ENCODE results near the gene ARF6. TPM values are rescaled to one million over a fixed set of nuclear protein-coding genes. Genes with fewer than 3 reads are reported as not detected.

The ARF6 gene
- total RNA-seq, 1 experiment from 2014 or later: 49.2 TPM

DNA sequence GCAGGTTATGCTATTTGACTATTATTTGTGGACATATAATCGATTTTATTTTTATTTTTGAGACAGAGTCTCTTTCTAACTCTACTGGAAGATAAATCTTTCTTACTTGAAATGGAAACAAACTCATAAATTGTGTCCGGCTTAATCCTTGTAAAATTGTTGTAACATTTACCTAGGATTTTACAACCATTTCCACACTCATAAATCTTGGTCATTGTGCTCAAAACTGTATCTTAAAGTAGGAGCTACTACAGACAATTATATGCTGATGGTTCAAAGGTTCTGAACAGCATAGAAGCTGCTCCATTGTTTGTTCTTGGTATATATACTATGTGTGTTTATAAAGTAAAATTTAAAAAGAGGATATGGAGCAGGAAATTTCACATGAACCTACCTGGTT, 4.6 kb upstream of the ARF6 start:
- TF ChIP-seq, protein P1, sequence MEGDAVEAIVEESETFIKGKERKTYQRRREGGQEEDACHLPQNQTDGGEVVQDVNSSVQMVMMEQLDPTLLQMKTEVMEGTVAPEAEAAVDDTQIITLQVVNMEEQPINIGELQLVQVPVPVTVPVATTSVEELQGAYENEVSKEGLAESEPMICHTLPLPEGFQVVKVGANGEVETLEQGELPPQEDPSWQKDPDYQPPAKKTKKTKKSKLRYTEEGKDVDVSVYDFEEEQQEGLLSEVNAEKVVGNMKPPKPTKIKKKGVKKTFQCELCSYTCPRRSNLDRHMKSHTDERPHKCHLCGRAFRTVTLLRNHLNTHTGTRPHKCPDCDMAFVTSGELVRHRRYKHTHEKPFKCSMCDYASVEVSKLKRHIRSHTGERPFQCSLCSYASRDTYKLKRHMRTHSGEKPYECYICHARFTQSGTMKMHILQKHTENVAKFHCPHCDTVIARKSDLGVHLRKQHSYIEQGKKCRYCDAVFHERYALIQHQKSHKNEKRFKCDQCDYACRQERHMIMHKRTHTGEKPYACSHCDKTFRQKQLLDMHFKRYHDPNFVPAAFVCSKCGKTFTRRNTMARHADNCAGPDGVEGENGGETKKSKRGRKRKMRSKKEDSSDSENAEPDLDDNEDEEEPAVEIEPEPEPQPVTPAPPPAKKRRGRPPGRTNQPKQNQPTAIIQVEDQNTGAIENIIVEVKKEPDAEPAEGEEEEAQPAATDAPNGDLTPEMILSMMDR (conservative IDR thresholded peaks at IDR 0.05): no peak
- H3K9me3 Mint-ChIP-seq: peaks cover 0 to 2% of the 10 kb centered on the region in 2 experiments; a peak in 3 of 5 replicates
- Histone ChIP-seq H4K5ac (ENCODE audit: insufficient read length, low read depth, low read length) (no peak overlapping the region), H2AFZ (ENCODE audit: low read length) (no peak overlapping the region), H3K4me2 (ENCODE audit: insufficient read depth, insufficient read length, low read length) (no peak overlapping the region), H3K14ac (ENCODE audit: insufficient read depth, low read length) (no peak overlapping the region), H2BK120ac (ENCODE audit: low read depth, low read length, poor library complexity, severe bottlenecking) (no peak overlapping the region), H3K79me2 (ENCODE audit: insufficient read depth, low read length) (no peaks in the 10 kb centered on the region; the same call in 1 of the 2 replicates), H2AK5ac (ENCODE audit: insufficient read length, low read length) (no peak overlapping the region), H3K79me1 (ENCODE audit: insufficient read depth, low read depth, low read length, poor library complexity, severe bottlenecking) (no peaks in the 10 kb centered on the region), H3K18ac (ENCODE audit: insufficient read length, low read depth, low read length) (no peak overlapping the region), H3K27ac (ENCODE audit: insufficient read length, low read depth, low read length) (no peak overlapping the region), H3K4ac (ENCODE audit: low read depth, low read length) (no peak overlapping the region), H3T11ph (ENCODE audit: low read length) (no peak overlapping the region), H3K9me3 (ENCODE audit: control insufficient read depth, low read depth, low read length) (no peaks in the 10 kb centered on the region), H4K91ac (ENCODE audit: insufficient read length, low read depth, low read length) (no peak overlapping the region), H3K9ac (ENCODE audit: extremely low read depth, insufficient read length, low read length) (no peak overlapping the region), H3K4me1 (ENCODE audit: insufficient read depth, low read length) (peaks cover 6% of the 10 kb centered on the region; the same call in 1 of the 2 replicates), H2BK15ac (ENCODE audit: low read depth, low read length) (no peak overlapping the region), H4K20me1 (ENCODE audit: control insufficient read depth, insufficient read depth, insufficient read length) (no peaks in the 10 kb centered on the region), H3K27me3 (ENCODE audit: insufficient read depth, low read length) (no peaks in the 10 kb centered on the region), H3K23ac (ENCODE audit: insufficient read length, low read depth, low read length) (no peak overlapping the region), H2BK12ac (ENCODE audit: insufficient read length, low read depth, low read length) (no peak overlapping the region), H2BK5ac (ENCODE audit: insufficient read length, low read length) (no peak overlapping the region), H4K8ac (replicated peaks; ENCODE audit: insufficient read length, low read depth, low read length) (no peak overlapping the region), H2BK20ac (ENCODE audit: low read depth, low read length, poor library complexity, severe bottlenecking) (no peak overlapping the region), H3K23me2 (ENCODE audit: insufficient read length, low read depth, low read length, poor library complexity, severe bottlenecking) (no peaks in the 10 kb centered on the region), H3K56ac (ENCODE audit: insufficient read length, low read depth, low read length) (no peak overlapping the region)
- H3K27ac Mint-ChIP-seq: no peak overlapping the region
- H3K4me1 Mint-ChIP-seq: peaks cover 19 to 28% of the 10 kb centered on the region in 2 experiments
- WGBS (ENCODE audit: extremely low coverage, insufficient read length, low lambda C conversion rate): no CpG with 5 or more reads among the region's 2 CpGs
- no peak for DNase-seq
- H3K36me3 Mint-ChIP-seq (ENCODE audit: insufficient read depth in 1 of 3, low read depth in 3 of 3): peaks cover 0 to 2% (median 0%) of the 10 kb centered on the region in 3 experiments; a peak in 2 of 7 replicates
- no peaks in the 10 kb centered on the region for H3K27me3 Mint-ChIP-seq (ENCODE audit: low read depth)
- H3K4me3 Mint-ChIP-seq: no peak overlapping the region
